Stimulated activated CD4-positive, alpha-beta T cell treated with anti-CD3 and anti-CD28 coated beads, Interleukin-1b, Interleukin-23, amount 100 ng/mL, for 48 hours (primary cell): ENCODE measurements around the gene SPOCK1.

Experiments used
- DNase-seq: peaks from one replicate; pipeline ENCODE4 v3.0.0-alpha.2; 2020

SPOCK1 gene

GRCh38 chr5:137215780-137216179 lies 283.3 kb downstream of the SPOCK1 start:
- no peak for DNase-seq

- DNase-seq: no peak
Measured at GRCh38 chr5:137215261-137215660, 283.9 kb downstream of the SPOCK1 start.

- no peak for DNase-seq
Measured at GRCh38 chr5:137214446-137215189, 284.5 kb downstream of the SPOCK1 start.

- no peak for DNase-seq
Measured at GRCh38 chr5:137212471-137212870, 286.7 kb downstream of the SPOCK1 start.

- DNase-seq: no peak
Measured at GRCh38 chr5:137209232-137209809, 289.8 kb downstream of the SPOCK1 start.

GRCh38 chr5:137207023-137207760 lies 291.9 kb downstream of the SPOCK1 start:
- no peak for DNase-seq

- DNase-seq: no peak
Measured at GRCh38 chr5:137206030-137206715, 293.0 kb downstream of the SPOCK1 start.

- DNase-seq: no peak
Measured at GRCh38 chr5:137205231-137206027, 293.7 kb downstream of the SPOCK1 start.

GRCh38 chr5:137203011-137203632 lies 296.0 kb downstream of the SPOCK1 start:
- DNase-seq: no peak

GRCh38 chr5:137201876-137202275 lies 297.2 kb downstream of the SPOCK1 start:
- no peak for DNase-seq

- no peak for DNase-seq
Measured at GRCh38 chr5:137200906-137201700, 298.0 kb downstream of the SPOCK1 start.

GRCh38 chr5:137199966-137200365 lies 299.2 kb downstream of the SPOCK1 start:
- no peak for DNase-seq

GRCh38 chr5:137199201-137199600 lies 299.9 kb downstream of the SPOCK1 start:
- DNase-seq: no peak

GRCh38 chr5:137195483-137195882 lies 303.6 kb downstream of the SPOCK1 start:
- DNase-seq: no peak

- DNase-seq: no peak
Measured at GRCh38 chr5:137194300-137194699, 304.8 kb downstream of the SPOCK1 start.

GRCh38 chr5:137192293-137192743 lies 306.8 kb downstream of the SPOCK1 start:
- DNase-seq: no peak

GRCh38 chr5:137191179-137191578 lies 307.9 kb downstream of the SPOCK1 start:
- no peak for DNase-seq

- DNase-seq: no peak
Measured at GRCh38 chr5:137190441-137190840, 308.7 kb downstream of the SPOCK1 start.

- no peak for DNase-seq
Measured at GRCh38 chr5:137190031-137190430, 309.1 kb downstream of the SPOCK1 start.

GRCh38 chr5:137188566-137188965 lies 310.6 kb downstream of the SPOCK1 start:
- no peak for DNase-seq
